Stimulated activated CD4-positive, alpha-beta T cell treated with anti-CD3 and anti-CD28 coated beads, TNF-alpha, amount 100 ng/mL, for 4 hours (primary cell): ENCODE measurements around the gene HAPLN2.

Experiments used
- DNase-seq, 3 experiments: peaks; one replicate each; pipeline ENCODE4 v3.0.0-alpha.2; 2020; ENCODE audit warnings: low read depth in 3 of 3

The HAPLN2 gene

GRCh38 chr1:156663178-156663577 lies 44.0 kb downstream of the HAPLN2 start:
- no peak for DNase-seq

- DNase-seq = no peak
Observed at GRCh38 chr1:156664046-156664766, 45.0 kb downstream of the HAPLN2 start.

GRCh38 chr1:156664767-156665411 lies 45.7 kb downstream of the HAPLN2 start:
- DNase-seq = no peak

DNA sequence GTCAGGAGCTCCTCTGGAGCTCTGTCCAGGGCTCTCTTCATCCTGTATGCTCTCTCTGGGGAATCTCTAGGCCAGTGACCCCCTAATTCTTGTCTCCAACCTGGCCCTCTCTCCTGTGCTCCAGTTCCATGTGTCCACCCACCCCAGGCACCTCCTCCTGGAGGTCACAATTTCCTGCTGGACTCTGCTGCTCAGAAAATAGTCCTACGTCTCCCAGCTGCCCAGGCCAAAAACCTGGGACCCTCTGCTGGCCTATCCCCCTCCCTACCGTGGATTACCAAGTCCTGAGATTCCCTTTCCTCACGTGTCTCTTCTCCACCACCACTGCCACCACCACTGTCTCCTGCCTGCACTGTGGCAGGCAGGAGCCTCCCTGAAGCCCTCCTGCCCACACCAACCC lies 46.3 kb downstream of the HAPLN2 start:
- no peak for DNase-seq

DNA sequence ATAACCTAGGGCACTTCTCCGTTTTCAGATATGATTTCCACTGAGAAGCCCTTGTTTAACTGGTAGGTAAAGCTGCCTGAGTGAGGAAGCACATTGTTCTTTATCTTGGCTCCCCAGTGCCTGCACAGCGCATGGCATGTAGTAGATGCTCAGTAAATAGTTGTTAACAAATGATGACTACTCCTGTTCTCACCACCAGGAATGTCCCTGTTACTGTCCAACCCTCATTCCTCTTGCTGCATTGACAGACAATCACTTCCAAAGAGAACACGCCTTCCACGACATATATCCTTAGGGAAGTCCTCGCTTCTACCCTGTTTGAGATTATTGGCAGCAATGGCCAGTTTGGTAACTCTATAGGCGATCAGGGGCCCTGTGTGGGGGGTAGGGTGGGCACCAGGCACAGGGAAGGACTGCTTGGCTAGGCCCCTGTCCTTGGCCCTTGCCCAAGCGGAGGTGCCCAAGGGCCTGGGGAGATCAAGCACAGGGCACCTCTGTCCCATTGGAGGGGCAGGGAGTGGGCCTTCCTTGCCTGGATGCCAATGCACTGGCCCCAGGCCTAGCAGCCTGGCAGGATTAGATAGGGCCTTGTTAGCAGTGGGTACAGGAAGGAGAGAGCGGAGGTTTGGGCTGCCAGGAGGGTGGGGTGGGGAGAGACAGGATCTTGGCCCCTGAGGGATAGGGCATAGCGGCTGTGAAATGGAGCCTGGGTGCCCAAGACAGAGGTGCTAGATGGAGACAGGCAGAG lies 47.8 kb downstream of the HAPLN2 start:
- DNase-seq = no peak

DNA sequence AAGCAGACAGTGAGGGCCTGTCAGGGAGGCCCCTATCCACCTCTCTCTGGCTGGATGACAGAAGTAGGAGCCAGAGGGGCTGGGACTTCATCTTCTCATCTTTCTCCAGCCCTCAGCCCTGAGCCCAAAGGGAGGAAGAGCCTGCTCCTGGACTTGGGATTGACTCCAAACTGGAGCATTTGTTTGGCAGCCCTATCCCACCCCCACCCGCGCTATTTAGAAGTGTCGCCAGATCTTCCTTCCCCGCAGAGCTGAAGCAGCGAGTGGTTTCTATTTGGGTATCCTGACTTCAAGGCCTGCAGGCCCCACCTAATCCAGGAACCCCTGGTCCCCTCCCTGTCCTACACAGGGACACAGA lies 48.4 kb downstream of the HAPLN2 start:
- no peak for DNase-seq

DNA sequence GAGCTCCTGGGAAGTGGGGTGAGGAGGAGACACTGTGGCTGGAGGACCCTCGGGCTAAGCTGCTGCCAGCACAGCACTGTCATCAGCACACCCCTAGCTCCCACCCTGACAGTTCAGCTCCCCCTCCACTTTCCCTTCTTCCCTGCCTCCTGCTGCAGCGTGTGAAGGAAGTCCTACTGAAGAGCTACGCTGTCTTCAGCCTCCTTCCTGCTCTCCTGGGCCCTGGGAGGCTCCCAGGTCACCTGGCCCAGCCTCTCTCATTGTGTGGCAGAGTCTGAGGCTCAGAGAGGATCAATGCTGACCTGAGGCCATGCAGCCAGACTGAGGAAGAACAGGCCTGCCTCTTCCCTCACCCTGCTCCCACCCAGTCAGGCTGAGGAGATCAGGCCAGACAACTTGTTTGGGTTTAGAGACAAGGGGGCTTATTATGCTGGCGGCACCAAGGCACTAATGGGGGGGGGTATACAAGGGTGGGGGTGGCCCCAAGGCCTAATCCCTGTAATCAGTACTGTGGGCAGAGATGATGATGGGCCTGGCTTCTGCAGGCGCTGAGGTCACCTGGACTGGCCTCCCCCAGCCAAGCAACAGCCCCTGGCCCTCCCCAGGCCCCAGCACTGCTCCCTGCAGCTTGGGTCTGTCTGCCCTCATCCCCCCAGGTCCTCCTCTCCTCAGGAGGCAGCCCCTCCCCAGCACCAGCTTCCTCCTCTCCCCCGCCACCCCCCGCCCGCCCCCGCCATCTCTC lies 48.9 kb downstream of the HAPLN2 start:
- no peak for DNase-seq

DNA sequence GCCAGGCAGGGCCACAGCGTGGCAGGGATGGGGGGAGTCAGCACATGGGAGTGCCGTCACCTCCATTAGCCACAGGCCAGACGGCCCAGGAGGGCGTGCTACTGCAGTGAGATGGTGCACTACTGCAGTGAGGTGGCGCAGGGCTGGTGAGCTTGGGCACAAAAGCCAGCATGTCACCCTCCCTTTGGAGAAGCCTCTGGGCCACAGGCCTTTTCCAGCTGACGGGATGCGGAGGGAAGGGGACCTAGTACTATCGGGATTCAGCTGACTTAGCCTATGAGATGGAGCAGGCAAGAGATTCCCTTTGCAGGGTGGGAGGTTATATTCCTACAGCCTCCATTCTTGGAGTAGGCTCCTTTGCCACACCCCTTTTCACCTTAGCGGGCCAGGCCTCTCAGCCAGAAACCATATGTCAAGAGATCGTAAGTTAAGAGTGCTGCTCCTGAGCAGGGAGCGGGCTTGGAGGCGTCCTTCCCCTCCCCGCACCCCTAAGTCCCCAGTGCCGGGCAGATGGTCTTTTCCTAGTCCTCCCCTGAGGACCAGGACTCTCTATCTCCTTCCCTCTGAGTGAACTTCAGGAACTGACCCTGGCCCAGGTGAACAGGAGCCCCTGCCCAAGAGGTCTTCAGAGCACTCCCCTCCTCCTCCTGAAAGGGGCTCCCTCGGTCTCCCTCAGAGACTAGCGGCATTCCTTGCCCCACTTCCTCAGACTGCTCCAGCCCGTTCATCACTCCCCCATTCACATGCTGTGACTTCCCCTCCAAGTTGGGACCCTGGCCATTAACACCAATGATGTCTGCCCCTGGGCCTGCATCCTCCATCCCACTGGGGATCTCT lies 49.8 kb downstream of the HAPLN2 start:
- DNase-seq = no peak

- DNase-seq = no peak
Observed at GRCh38 chr1:156669794-156670193, 50.6 kb downstream of the HAPLN2 start.

- no peak for DNase-seq
Observed at GRCh38 chr1:156670359-156670758, 51.1 kb downstream of the HAPLN2 start.

GRCh38 chr1:156670791-156671190 lies 51.6 kb downstream of the HAPLN2 start:
- no peak for DNase-seq

- no peak for DNase-seq
Observed at GRCh38 chr1:156671804-156672203, 52.6 kb downstream of the HAPLN2 start.

DNA sequence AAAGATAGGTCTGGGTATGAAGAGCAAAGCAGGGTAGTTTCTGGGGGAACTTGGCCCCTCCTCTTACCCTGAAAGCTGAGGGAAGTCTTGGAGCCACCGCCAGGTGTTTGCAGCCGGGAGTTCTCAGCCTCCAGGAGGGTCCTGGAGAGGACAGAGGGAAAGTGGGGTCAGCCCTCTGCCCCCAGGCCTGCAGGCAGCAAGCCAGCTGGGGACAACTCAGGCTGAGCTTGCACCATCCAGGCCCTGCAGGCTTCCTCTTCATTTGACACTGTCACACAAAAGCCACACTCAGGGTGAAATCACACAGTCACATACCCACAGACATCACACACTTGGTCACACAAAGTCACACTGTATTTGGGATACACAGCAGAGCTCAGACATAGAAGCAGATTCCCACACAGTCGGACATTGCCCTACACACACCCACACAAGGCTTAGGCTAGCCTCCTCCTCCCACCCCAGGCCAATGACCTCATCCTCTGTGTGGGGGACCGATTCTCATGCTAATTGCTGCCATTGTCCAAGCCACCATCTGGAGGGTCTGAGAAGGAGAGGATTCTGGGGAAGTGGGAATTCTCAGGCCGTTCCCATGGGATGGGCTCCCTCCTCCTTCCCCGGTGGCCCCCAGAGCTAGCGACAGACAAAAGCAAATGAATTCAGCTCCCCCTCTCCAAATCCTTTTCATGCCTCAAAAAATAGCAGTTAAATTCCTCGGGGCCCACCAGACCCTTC lies 54.3 kb downstream of the HAPLN2 start:
- no peak for DNase-seq
